GM12878 (cell line): ENCODE results near the gene KDSR.

Source experiments
- CREB1 ChIP-seq: IDR thresholded peaks from 2 replicates; pipeline ENCODE4 v1.6.1; 2012; ENCODE audit warnings: low read depth, mild to moderate bottlenecking, inconsistent platforms
- CTCF ChIP-seq, 3 experiments: IDR thresholded peaks in 2 of 3; conservative IDR thresholded peaks in 1 of 3; 2 replicates each; pipeline ENCODE4 v1.5.1; 2011; ENCODE audit warnings: low read depth in 3 of 3, low read length in 3 of 3, mild to moderate bottlenecking in 3 of 3, control low read depth in 2 of 3, moderate library complexity in 2 of 3, inconsistent platforms in 1 of 3, mixed read lengths in 1 of 3; ENCODE audit not compliant: control insufficient read depth in 2 of 3, insufficient read depth in 1 of 3; ENCODE audit errors: extremely low read depth in 1 of 3
- ELK1 ChIP-seq: IDR thresholded peaks from 2 replicates; pipeline ENCODE4 v1.6.1; 2012; ENCODE audit warnings: low read depth, low read length, improper control_type of control experiment
- PBX3 ChIP-seq: IDR thresholded peaks from 2 replicates; pipeline ENCODE4 v1.6.1; 2011; ENCODE audit warnings: mild to moderate bottlenecking, low read depth, low read length, moderate library complexity; ENCODE audit not compliant: insufficient replicate concordance
- POLR2A ChIP-seq: IDR thresholded peaks from 2 replicates; pipeline ENCODE4 v1.6.1; 2011; ENCODE audit warnings: low read depth, mild to moderate bottlenecking, low read length
- POLR2AphosphoS5 ChIP-seq: IDR thresholded peaks from 2 replicates; pipeline ENCODE4 v1.6.1; 2011; ENCODE audit warnings: mild to moderate bottlenecking, low read length, inconsistent platforms
- SUZ12 ChIP-seq: fragments of 200-600 bp; sonication (generic); IDR thresholded peaks from one replicate; pipeline ENCODE4 v1.6.1; 2018; ENCODE audit warnings: antibody characterized with exemption, mild to moderate bottlenecking; ENCODE audit not compliant: unreplicated experiment
- TAF1 ChIP-seq: IDR thresholded peaks from 2 replicates; pipeline ENCODE4 v1.6.1; 2011; ENCODE audit warnings: mild to moderate bottlenecking, low read depth, low read length, borderline replicate concordance

- TF ChIP-seq CREB1 (no peak), POLR2AphosphoS5 (no peak), PBX3 (no peak), ELK1 (no peak), CTCF (IDR thresholded peaks at IDR 0.05 in 2 of 3, conservative IDR thresholded peaks at IDR 0.05 in 1 of 3; ENCODE audit: control insufficient read depth in 2 of 3, extremely low read depth in 1 of 3, insufficient read depth in 1 of 3, low read depth in 3 of 3, low read length in 3 of 3) (no peak), TAF1 (no peak), POLR2A (no peak), SUZ12 (no peak)
Measured at GRCh38 chr18:63331105-63331504, 35.9 kb downstream of the KDSR start.
